ENCODE measurements around the gene NEK1. TPM values are rescaled to one million over a fixed set of nuclear protein-coding genes. Genes with fewer than 3 reads are reported as not detected.

Gene NEK1
- total and polyA plus RNA-seq, 2 of the 13 experiments (the other 11 are each of a cell fraction or from before 2014, with no cell fraction given) = 2.9 to 5.4 TPM

GRCh38 chr4:169351872-169352271 lies 260.5 kb downstream of the NEK1 start:
- no peaks in the 10 kb centered on the region for H3K27me3 ChIP-seq (ENCODE audit: control insufficient read depth in 1 of 2, insufficient read depth in 2 of 2, low read length in 2 of 2)
- ATAC-seq = no peak
- TF ChIP-seq CREB1 (IDR thresholded peaks at IDR 0.05) (peak; percentile 50; the same call in 1 of the 2 replicates), CREB1 (CRISPR knock-in tag; IDR thresholded peaks at IDR 0.05) (no peak), ZNF550 (CRISPR knock-in tag; IDR thresholded peaks at IDR 0.05; ENCODE audit: borderline replicate concordance) (no peak)
- no peaks in the 10 kb centered on the region for H3K9me3 ChIP-seq (ENCODE audit: low read length)
- H3K36me3 ChIP-seq (replicated peaks in 1 of 2; ENCODE audit: control insufficient read depth in 1 of 2, insufficient read depth in 2 of 2, low read length in 2 of 2) = no peaks in the 10 kb centered on the region
- no peaks in the 10 kb centered on the region for H3K4me1 ChIP-seq (ENCODE audit: insufficient read depth, low read length)
- ChIA-PET POLR2A (no interaction called here), CTCF (ENCODE audit: low intra/inter-chr PET ratio, low total read pairs) (no interaction called here)
- FAIRE-seq = no peak
- no peak overlapping the region for H3K4me3 ChIP-seq (replicated peaks in 1 of 3; ENCODE audit: insufficient read depth in 1 of 3, low read depth in 2 of 3, low read length in 3 of 3)
- 34% methylated on average over 7 of the region's 7 CpGs for WGBS (ENCODE audit: low lambda C conversion rate)
- no peak overlapping the region for H3K4me2 ChIP-seq (ENCODE audit: low read depth, low read length)
- no peak overlapping the region for H3K9ac ChIP-seq (ENCODE audit: insufficient read depth, low read depth, low read length)
- intact Hi-C loops (cut with micrococcal nuclease; ENCODE audit: unreplicated experiment) = no loop called here
- no peaks in the 10 kb centered on the region for H3K79me2 ChIP-seq (ENCODE audit: insufficient read depth, low read length)
- no peak overlapping the region for H3K27ac ChIP-seq (ENCODE audit: extremely low read length, insufficient read depth, low read length)
- no peak overlapping the region for H2AFZ ChIP-seq (ENCODE audit: low read length)
- BruUV-seq (replicated peaks) = no TSS peak
- H4K20me1 ChIP-seq (ENCODE audit: insufficient read depth, low read length) = no peaks in the 10 kb centered on the region
- in situ Hi-C loops (cut with HindIII; ENCODE audit: extremely low pct_ligation_motif_present, low pct_unique_long_range_greater_than_20kb) = no loop called here
- DNase-seq (ENCODE audit: low spot score) = no peak

GRCh38 chr4:169348541-169348940 lies 263.8 kb downstream of the NEK1 start:
- Histone ChIP-seq H3K4me1 (ENCODE audit: insufficient read depth, low read length) (no peaks in the 10 kb centered on the region), H3K9me3 (ENCODE audit: low read length) (no peaks in the 10 kb centered on the region), H2AFZ (ENCODE audit: low read length) (no peak overlapping the region), H3K79me2 (ENCODE audit: insufficient read depth, low read length) (no peaks in the 10 kb centered on the region), H3K27ac (ENCODE audit: extremely low read length, insufficient read depth, low read length) (no peak overlapping the region), H3K36me3 (replicated peaks in 1 of 2; ENCODE audit: control insufficient read depth in 1 of 2, insufficient read depth in 2 of 2, low read length in 2 of 2) (no peaks in the 10 kb centered on the region), H3K4me3 (replicated peaks in 1 of 3; ENCODE audit: insufficient read depth in 1 of 3, low read depth in 2 of 3, low read length in 3 of 3) (no peak overlapping the region), H4K20me1 (ENCODE audit: insufficient read depth, low read length) (no peaks in the 10 kb centered on the region), H3K9ac (ENCODE audit: insufficient read depth, low read depth, low read length) (no peak overlapping the region), H3K4me2 (ENCODE audit: low read depth, low read length) (peak overlapping the region; percentile 32), H3K27me3 (ENCODE audit: control insufficient read depth in 1 of 2, insufficient read depth in 2 of 2, low read length in 2 of 2) (no peaks in the 10 kb centered on the region; a peak in 1 of 5 replicates)
- 30% methylated on average over 4 of the region's 4 CpGs for WGBS (ENCODE audit: low lambda C conversion rate)
- in situ Hi-C loops (cut with HindIII; ENCODE audit: extremely low pct_ligation_motif_present, low pct_unique_long_range_greater_than_20kb) = no loop called here
- intact Hi-C loops (cut with micrococcal nuclease; ENCODE audit: unreplicated experiment) = no loop called here
- no peak for FAIRE-seq
- ChIA-PET POLR2A (no interaction called here), CTCF (ENCODE audit: low intra/inter-chr PET ratio, low total read pairs) (no interaction called here)
- TF ChIP-seq TAF1 (CRISPR knock-in tag; IDR thresholded peaks at IDR 0.05) = no peak
- TF ChIP-seq U2AF2 (IDR thresholded peaks at IDR 0.05; ENCODE audit: low read depth, low read length) = no peak
- TF ChIP-seq NFYC (CRISPR knock-in tag; IDR thresholded peaks at IDR 0.05) = peak; percentile 52; the same call in 1 of the 2 replicates
- TF ChIP-seq FOXO4 (CRISPR knock-in tag; conservative IDR thresholded peaks at IDR 0.05) = no peak
- no peak for TF ChIP-seq ZNF264 (CRISPR knock-in tag; IDR thresholded peaks at IDR 0.05)
- no peak for TF ChIP-seq ZNF678 (CRISPR knock-in tag; IDR thresholded peaks at IDR 0.05)
- peak; percentile 26; the same call in 1 of the 2 replicates for TF ChIP-seq NFYB (CRISPR knock-in tag; IDR thresholded peaks at IDR 0.05)
- peak; percentile 68 for TF ChIP-seq ZNF143 (CRISPR knock-in tag; IDR thresholded peaks at IDR 0.05)
- peak; percentile 55 for ATAC-seq
- no TSS peak for BruUV-seq (replicated peaks)
- DNase-seq (ENCODE audit: low spot score) = no peak

Measured in HepG2 (cell line).